H9 (cell line): ENCODE data around the gene MAT2A. TPM values are rescaled to one million over a fixed set of nuclear protein-coding genes. Genes with fewer than 3 reads are reported as not detected.

Experiments
- DNase-seq: peaks from one replicate; pipeline ENCODE4 v3.0.0-alpha.2; 2017
- H2AFZ ChIP-seq: one replicate; pipeline ENCODE4 v1.6.1; 2013; ENCODE audit warnings: mild to moderate bottlenecking, low read length, control low read depth, moderate library complexity
- H2AK5ac ChIP-seq: 2 replicates; pipeline ENCODE4 v1.6.1; 2013; ENCODE audit warnings: low read length, control low read depth, mixed read lengths; ENCODE audit not compliant: insufficient read length
- H2BK120ac ChIP-seq: one replicate; pipeline ENCODE4 v1.6.1; 2013; ENCODE audit warnings: low read depth, mild to moderate bottlenecking, low read length, control low read depth, inconsistent platforms; ENCODE audit not compliant: poor library complexity, severe bottlenecking
- H2BK12ac ChIP-seq: 2 replicates; pipeline ENCODE4 v1.6.1; 2013; ENCODE audit warnings: low read length, control low read depth, mixed read lengths, low read depth; ENCODE audit not compliant: insufficient read length
- H2BK15ac ChIP-seq: 2 replicates; pipeline ENCODE4 v1.6.1; 2013; ENCODE audit warnings: low read depth, low read length, control low read depth
- H2BK20ac ChIP-seq: one replicate; pipeline ENCODE4 v1.6.1; 2013; ENCODE audit warnings: low read depth, mild to moderate bottlenecking, low read length, control low read depth, inconsistent platforms; ENCODE audit not compliant: poor library complexity, severe bottlenecking
- H2BK5ac ChIP-seq: 2 replicates; pipeline ENCODE4 v1.6.1; 2013; ENCODE audit warnings: low read length, control low read depth, mixed read lengths; ENCODE audit not compliant: insufficient read length
- H3K14ac ChIP-seq: 2 replicates; pipeline ENCODE4 v1.6.1; 2013; ENCODE audit warnings: low read length, control low read depth; ENCODE audit not compliant: insufficient read depth
- H3K18ac ChIP-seq: 2 replicates; pipeline ENCODE4 v1.6.1; 2013; ENCODE audit warnings: low read depth, mild to moderate bottlenecking, mixed read lengths, low read length, control low read depth; ENCODE audit not compliant: insufficient read length
- H3K23ac ChIP-seq: 2 replicates; pipeline ENCODE4 v1.6.1; 2013; ENCODE audit warnings: low read length, control low read depth, mixed read lengths, low read depth; ENCODE audit not compliant: insufficient read length
- H3K23me2 ChIP-seq: 2 replicates; pipeline ENCODE4 v1.6.1; 2013; ENCODE audit warnings: low read depth, mild to moderate bottlenecking, mixed read lengths, low read length, control low read depth; ENCODE audit not compliant: insufficient read length, poor library complexity, severe bottlenecking
- H3K27ac ChIP-seq: 2 replicates; pipeline ENCODE4 v1.5.1; 2013; ENCODE audit warnings: low read length, control low read depth, mixed read lengths, low read depth; ENCODE audit not compliant: insufficient read length
- H3K27me3 ChIP-seq: 2 replicates; pipeline ENCODE4 v1.6.1; 2013; ENCODE audit warnings: low read length, control low read depth, inconsistent platforms; ENCODE audit not compliant: insufficient read depth
- H3K4ac ChIP-seq: 2 replicates; pipeline ENCODE4 v1.6.1; 2013; ENCODE audit warnings: low read depth, mild to moderate bottlenecking, control low read depth, inconsistent platforms, low read length, moderate library complexity
- H3K4me1 ChIP-seq: 2 replicates; pipeline ENCODE4 v1.6.1; 2013; ENCODE audit warnings: low read length, control low read depth, inconsistent platforms; ENCODE audit not compliant: insufficient read depth
- H3K4me2 ChIP-seq: 2 replicates; pipeline ENCODE4 v1.6.1; 2013; ENCODE audit warnings: low read length, control low read depth, mixed read lengths; ENCODE audit not compliant: insufficient read length, insufficient read depth
- H3K56ac ChIP-seq: 2 replicates; pipeline ENCODE4 v1.6.1; 2013; ENCODE audit warnings: low read depth, mild to moderate bottlenecking, mixed read lengths, low read length, control low read depth; ENCODE audit not compliant: insufficient read length
- H3K79me1 ChIP-seq: 2 replicates; pipeline ENCODE4 v1.6.1; 2013; ENCODE audit warnings: low read depth, mild to moderate bottlenecking, moderate library complexity, low read length, control low read depth, inconsistent platforms; ENCODE audit not compliant: insufficient read depth, poor library complexity, severe bottlenecking
- H3K79me2 ChIP-seq: 2 replicates; pipeline ENCODE4 v1.6.1; 2013; ENCODE audit warnings: low read length, control low read depth, inconsistent platforms; ENCODE audit not compliant: insufficient read depth
- H3K9ac ChIP-seq: 2 replicates; pipeline ENCODE4 v1.6.1; 2013; ENCODE audit warnings: low read length, control low read depth, mixed read lengths; ENCODE audit not compliant: insufficient read length; ENCODE audit errors: extremely low read depth
- H3K9me3 ChIP-seq: one replicate; pipeline ENCODE4 v1.6.1; 2013; ENCODE audit warnings: low read depth, low read length, inconsistent platforms; ENCODE audit not compliant: control insufficient read depth
- H3T11ph ChIP-seq: one replicate; pipeline ENCODE4 v1.6.1; 2013; ENCODE audit warnings: mild to moderate bottlenecking, low read length, control low read depth, inconsistent platforms
- H4K20me1 ChIP-seq: one replicate; pipeline ENCODE4 v1.6.1; 2013; ENCODE audit not compliant: control insufficient read depth, insufficient read length, insufficient read depth
- H4K5ac ChIP-seq: 2 replicates; pipeline ENCODE4 v1.6.1; 2013; ENCODE audit warnings: low read depth, mild to moderate bottlenecking, mixed read lengths, low read length, control low read depth; ENCODE audit not compliant: insufficient read length
- H4K8ac ChIP-seq: replicated peaks from 2 replicates; pipeline ENCODE4 v1.6.1; 2013; ENCODE audit warnings: low read length, control low read depth, mixed read lengths, low read depth; ENCODE audit not compliant: insufficient read length
- H4K91ac ChIP-seq: 2 replicates; pipeline ENCODE4 v1.6.1; 2013; ENCODE audit warnings: low read depth, mild to moderate bottlenecking, moderate library complexity, mixed read lengths, low read length, control low read depth; ENCODE audit not compliant: insufficient read length
- H3K27ac Mint-ChIP-seq, 3 experiments: 2 replicates in 2 of 3; 3 replicates in 1 of 3; pipeline ENCODE4 v1.8.0; 2020 to 2021; ENCODE audit warnings: mixed read lengths in 3 of 3, mild to moderate bottlenecking in 1 of 3, moderate library complexity in 1 of 3
- H3K27me3 Mint-ChIP-seq: 2 replicates; pipeline ENCODE4 v1.8.0; 2021; ENCODE audit warnings: low read depth, mild to moderate bottlenecking, moderate library complexity, mixed read lengths
- H3K36me3 Mint-ChIP-seq, 3 experiments: 2 replicates in 2 of 3; 3 replicates in 1 of 3; pipeline ENCODE4 v1.8.0; 2020 to 2021; ENCODE audit warnings: low read depth in 3 of 3, mixed read lengths in 3 of 3; ENCODE audit not compliant: insufficient read depth in 1 of 3
- H3K4me1 Mint-ChIP-seq, 2 experiments: 2 replicates each; pipeline ENCODE4 v1.8.0; 2020; ENCODE audit warnings: mixed read lengths in 2 of 2
- H3K4me3 Mint-ChIP-seq, 2 experiments: 2 replicates in 1 of 2; 3 replicates in 1 of 2; pipeline ENCODE4 v1.8.0; 2020 to 2021; ENCODE audit warnings: mild to moderate bottlenecking in 2 of 2, mixed read lengths in 2 of 2, moderate library complexity in 1 of 2
- H3K9me3 Mint-ChIP-seq, 2 experiments: 2 replicates in 1 of 2; 3 replicates in 1 of 2; pipeline ENCODE4 v1.8.0; 2020; ENCODE audit warnings: mild to moderate bottlenecking in 2 of 2, mixed read lengths in 2 of 2, moderate library complexity in 1 of 2
- WGBS: extraction: QIAGEN DNeasy Blood & Tissue Kit; methylation state at CpG from one replicate; pipeline ENCODE4 v1.1.7; 2013; ENCODE audit warnings: missing lambda C conversion rate, low lambda C conversion rate, mixed read lengths; ENCODE audit not compliant: insufficient read length; ENCODE audit errors: extremely low coverage; 5-methylcytosine and 5-hydroxymethylcytosine counted together
- total RNA-seq: library from RNA; stranded (reverse); gene quantifications from 2 replicates; pipeline ENCODE4 v1.2.1, GENCODE V29; 2021
- TF ChIP-seq, protein P1 (sequence below): fragments of 200-600 bp; sonication (generic); conservative IDR thresholded peaks from 3 replicates; pipeline ENCODE4 v1.8.0; 2021; ENCODE audit warnings: antibody characterized with exemption, mild to moderate bottlenecking

Gene MAT2A
- total RNA-seq, 1 experiment from 2014 or later: 459 TPM

DNA sequence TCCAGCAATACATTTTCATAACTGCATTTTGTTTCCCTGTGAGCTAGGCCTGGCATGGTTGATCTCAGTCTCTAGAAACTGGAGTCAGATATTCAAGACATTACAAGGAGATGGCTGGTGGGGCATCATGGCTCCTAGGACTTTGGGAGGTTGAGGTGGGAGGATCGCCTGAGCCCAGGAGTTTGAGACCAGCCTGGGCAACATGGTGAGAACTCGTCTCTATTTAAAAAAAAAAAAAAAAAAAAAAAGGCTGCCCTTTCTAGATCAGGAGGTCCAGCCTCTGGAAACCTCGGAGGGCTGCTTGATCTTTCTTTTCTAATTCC is 38.1 kb downstream of the MAT2A start:
- Histone ChIP-seq H3K4me2 (peak overlapping the region; percentile 62), H3K4me1 (peaks cover 3% of the 10 kb centered on the region; the same call in 1 of the 2 replicates), H2AFZ (no peak overlapping the region), H3K27me3 (no peaks in the 10 kb centered on the region; the same call in 1 of the 2 replicates), H3K23me2 (no peaks in the 10 kb centered on the region), H3K27ac (no peak overlapping the region), H2BK5ac (no peak overlapping the region), H4K20me1 (no peaks in the 10 kb centered on the region), H2BK15ac (no peak overlapping the region), H2AK5ac (no peak overlapping the region), H4K8ac (no peak overlapping the region), H2BK120ac (no peak overlapping the region), H3K56ac (no peak overlapping the region), H3K4ac (no peak overlapping the region), H3K9ac (no peak overlapping the region), H2BK12ac (no peak overlapping the region), H3K79me2 (no peaks in the 10 kb centered on the region), H3K79me1 (no peaks in the 10 kb centered on the region), H3K23ac (no peak overlapping the region), H3T11ph (no peak overlapping the region), H4K91ac (no peak overlapping the region), H3K14ac (no peak overlapping the region), H4K5ac (no peak overlapping the region), H3K18ac (no peak overlapping the region), H2BK20ac (no peak overlapping the region), H3K9me3 (no peaks in the 10 kb centered on the region)
- Mint-ChIP-seq H3K4me1 (peaks cover 33% of the 10 kb centered on the region in 2 experiments), H3K27me3 (peaks cover 51% of the 10 kb centered on the region), H3K36me3 (no peaks in the 10 kb centered on the region), H3K27ac (no peak overlapping the region; a peak in 2 of 7 replicates), H3K9me3 (no peaks in the 10 kb centered on the region; a peak in 2 of 5 replicates), H3K4me3 (peak overlapping the region; percentile 71 to 84; a peak in 4 of 5 replicates)
- TF ChIP-seq, protein P1, sequence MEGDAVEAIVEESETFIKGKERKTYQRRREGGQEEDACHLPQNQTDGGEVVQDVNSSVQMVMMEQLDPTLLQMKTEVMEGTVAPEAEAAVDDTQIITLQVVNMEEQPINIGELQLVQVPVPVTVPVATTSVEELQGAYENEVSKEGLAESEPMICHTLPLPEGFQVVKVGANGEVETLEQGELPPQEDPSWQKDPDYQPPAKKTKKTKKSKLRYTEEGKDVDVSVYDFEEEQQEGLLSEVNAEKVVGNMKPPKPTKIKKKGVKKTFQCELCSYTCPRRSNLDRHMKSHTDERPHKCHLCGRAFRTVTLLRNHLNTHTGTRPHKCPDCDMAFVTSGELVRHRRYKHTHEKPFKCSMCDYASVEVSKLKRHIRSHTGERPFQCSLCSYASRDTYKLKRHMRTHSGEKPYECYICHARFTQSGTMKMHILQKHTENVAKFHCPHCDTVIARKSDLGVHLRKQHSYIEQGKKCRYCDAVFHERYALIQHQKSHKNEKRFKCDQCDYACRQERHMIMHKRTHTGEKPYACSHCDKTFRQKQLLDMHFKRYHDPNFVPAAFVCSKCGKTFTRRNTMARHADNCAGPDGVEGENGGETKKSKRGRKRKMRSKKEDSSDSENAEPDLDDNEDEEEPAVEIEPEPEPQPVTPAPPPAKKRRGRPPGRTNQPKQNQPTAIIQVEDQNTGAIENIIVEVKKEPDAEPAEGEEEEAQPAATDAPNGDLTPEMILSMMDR: no peak
- WGBS: no CpG with 5 or more reads among the region's 3 CpGs
- no peak for DNase-seq
